ENCODE measurements around the gene DDX52.
"Not testable (repeated sequence)": the region's sequence is repeated elsewhere in the genome, so short reads cannot be mapped to it uniquely, and the experiment has no call there.

The DDX52 gene

DNA sequence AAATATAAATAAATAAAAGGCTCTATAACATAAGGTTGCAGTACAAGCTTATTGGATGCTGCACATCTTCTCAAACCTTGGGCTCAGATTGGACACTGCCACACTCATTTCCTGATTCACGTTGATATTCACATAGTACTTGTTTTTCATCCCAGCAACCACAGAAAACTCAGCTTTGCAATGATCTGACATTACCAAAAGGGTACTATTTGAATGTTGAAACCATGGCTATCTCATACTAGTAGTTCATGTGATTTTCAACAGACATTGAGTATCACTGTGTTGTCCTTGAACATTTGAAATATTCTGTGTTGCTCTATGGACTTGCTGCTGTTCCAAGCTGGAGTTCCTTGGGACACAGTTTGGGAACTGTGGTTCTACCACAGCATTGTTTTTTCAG, 14.0 kb upstream of the DDX52 start:
- no peaks in the 10 kb centered on the region for H3K9me3 ChIP-seq (ENCODE audit: control insufficient read depth in 2 of 2, low read length in 2 of 2)
- peaks cover 4 to 11% of the 10 kb centered on the region in 2 donors for H3K4me1 ChIP-seq (ENCODE audit: control insufficient read depth in 2 of 2, insufficient read depth in 2 of 2, low read length in 2 of 2)
- H3K27me3 ChIP-seq (ENCODE audit: control insufficient read depth in 2 of 2, insufficient read depth in 2 of 2, low read length in 2 of 2), result peaks cover 0 to 2% of the 10 kb centered on the region in 2 donors
- no peak overlapping the region for H3K27ac ChIP-seq (ENCODE audit: low read depth in 2 of 2, low read length in 2 of 2)
- H3K9ac ChIP-seq (ENCODE audit: low read depth in 1 of 2, low read length in 2 of 2), result no peak overlapping the region
- H3K36me3 ChIP-seq (ENCODE audit: control insufficient read depth in 2 of 2, insufficient read depth in 2 of 2, low read length in 2 of 2), result no peaks in the 10 kb centered on the region
- H3K4me3 ChIP-seq (ENCODE audit: low read length in 2 of 2), result no peak overlapping the region

DNA sequence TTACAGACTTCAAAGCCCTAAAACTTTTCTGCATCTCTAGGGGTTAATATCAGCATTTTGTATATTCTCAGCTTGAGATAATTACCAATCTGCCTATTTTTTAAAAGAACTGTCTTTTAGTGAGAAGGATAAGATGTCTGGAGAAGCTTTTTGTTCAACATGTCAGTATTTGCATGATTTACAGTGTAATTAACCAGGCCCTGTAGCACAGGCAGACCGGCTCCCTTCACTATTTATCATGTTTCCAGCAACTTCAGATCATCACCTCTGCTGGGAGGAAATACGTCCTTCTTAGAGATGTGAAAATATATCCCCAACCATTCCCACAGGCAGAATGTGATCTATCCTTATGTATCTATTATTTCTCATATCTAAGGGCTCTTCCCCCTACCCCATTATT, 8.6 kb upstream of the DDX52 start:
- Histone ChIP-seq H3K36me3 (ENCODE audit: control insufficient read depth in 2 of 2, insufficient read depth in 2 of 2, low read length in 2 of 2) (no peaks in the 10 kb centered on the region), H3K27me3 (ENCODE audit: control insufficient read depth in 2 of 2, insufficient read depth in 2 of 2, low read length in 2 of 2) (peaks cover 0 to 7% of the 10 kb centered on the region in 2 donors), H3K4me1 (ENCODE audit: control insufficient read depth in 2 of 2, insufficient read depth in 2 of 2, low read length in 2 of 2) (no peaks in the 10 kb centered on the region)

DNA sequence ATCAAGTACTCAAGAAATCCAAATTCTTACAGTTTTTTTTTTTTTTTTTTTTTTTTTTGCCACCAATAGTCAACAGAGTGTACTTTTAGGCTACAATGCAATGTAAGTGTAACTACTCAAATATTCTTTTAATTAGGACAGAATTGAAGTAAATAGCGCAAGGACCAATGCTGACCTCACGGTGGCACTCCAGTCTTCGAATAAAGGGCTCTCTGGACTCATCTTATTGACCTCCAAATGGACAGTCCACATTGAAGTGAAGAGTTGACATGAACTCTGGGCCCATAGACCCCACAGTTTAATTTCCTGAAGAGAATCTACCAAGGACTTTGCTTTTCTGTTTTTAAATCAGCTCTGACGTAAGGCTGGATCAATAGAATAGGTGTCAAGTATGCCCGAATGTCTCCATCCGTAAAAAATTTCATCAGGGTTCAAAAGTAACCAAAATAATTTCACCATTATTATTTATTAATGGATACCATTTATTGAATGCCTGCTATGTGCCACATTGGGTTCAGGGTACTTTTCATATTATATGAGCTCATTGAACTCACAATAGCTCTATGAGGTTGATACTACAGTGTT, 7.3 kb upstream of the DDX52 start:
- no peaks in the 10 kb centered on the region for H3K9me3 ChIP-seq (ENCODE audit: control insufficient read depth in 2 of 2, low read length in 2 of 2)
- H3K4me3 ChIP-seq (ENCODE audit: low read length in 2 of 2), result no peak overlapping the region
- no peaks in the 10 kb centered on the region for H3K4me1 ChIP-seq (ENCODE audit: control insufficient read depth in 2 of 2, insufficient read depth in 2 of 2, low read length in 2 of 2)
- peaks cover 0 to 7% of the 10 kb centered on the region in 2 donors for H3K27me3 ChIP-seq (ENCODE audit: control insufficient read depth in 2 of 2, insufficient read depth in 2 of 2, low read length in 2 of 2)
- no peak overlapping the region for H3K27ac ChIP-seq (ENCODE audit: low read depth in 2 of 2, low read length in 2 of 2)
- H3K36me3 ChIP-seq (ENCODE audit: control insufficient read depth in 2 of 2, insufficient read depth in 2 of 2, low read length in 2 of 2), result no peaks in the 10 kb centered on the region
- H3K9ac ChIP-seq (ENCODE audit: low read depth in 1 of 2, low read length in 2 of 2), result no peak overlapping the region

More for the DNA sequence above, 8.6 kb upstream of the DDX52 start:
- Histone ChIP-seq H3K9ac (ENCODE audit: low read depth in 1 of 2, low read length in 2 of 2) (no peak overlapping the region), H3K27ac (ENCODE audit: low read depth in 2 of 2, low read length in 2 of 2) (no peak overlapping the region), H3K9me3 (ENCODE audit: control insufficient read depth in 2 of 2, low read length in 2 of 2) (no peaks in the 10 kb centered on the region), H3K4me3 (ENCODE audit: low read length in 2 of 2) (no peak overlapping the region)

DNA sequence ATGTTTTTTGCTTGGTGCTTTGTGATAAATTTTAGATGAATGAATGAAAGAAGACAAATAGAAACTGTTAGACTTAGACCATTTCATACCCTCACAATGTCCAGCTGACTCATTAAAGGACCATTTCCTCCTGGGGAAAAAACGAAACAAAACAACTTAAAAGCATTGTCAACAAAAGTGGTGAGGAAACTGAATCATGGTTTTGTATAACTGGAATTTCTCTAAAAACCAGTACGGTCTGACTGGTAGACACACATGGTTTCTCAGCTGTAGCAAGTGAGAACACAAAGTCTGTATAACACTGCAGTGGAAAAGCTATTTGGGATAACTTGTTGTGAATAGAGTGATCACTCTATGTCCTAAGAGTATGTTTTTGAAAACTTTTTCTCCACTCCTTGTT, 5.3 kb upstream of the DDX52 start:
- peak overlapping the region in 1 of 2 donors; percentile 6 for H3K27ac ChIP-seq (ENCODE audit: low read depth in 2 of 2, low read length in 2 of 2)
- no peak overlapping the region for H3K9ac ChIP-seq (ENCODE audit: low read depth in 1 of 2, low read length in 2 of 2)
- no peak overlapping the region for H3K4me3 ChIP-seq (ENCODE audit: low read length in 2 of 2)
- no peaks in the 10 kb centered on the region for H3K36me3 ChIP-seq (ENCODE audit: control insufficient read depth in 2 of 2, insufficient read depth in 2 of 2, low read length in 2 of 2)
- H3K27me3 ChIP-seq (ENCODE audit: control insufficient read depth in 2 of 2, insufficient read depth in 2 of 2, low read length in 2 of 2), result peaks cover 0 to 5% of the 10 kb centered on the region in 2 donors
- peaks cover 0 to 5% of the 10 kb centered on the region in 2 donors for H3K4me1 ChIP-seq (ENCODE audit: control insufficient read depth in 2 of 2, insufficient read depth in 2 of 2, low read length in 2 of 2)
- no peaks in the 10 kb centered on the region for H3K9me3 ChIP-seq (ENCODE audit: control insufficient read depth in 2 of 2, low read length in 2 of 2)

DNA sequence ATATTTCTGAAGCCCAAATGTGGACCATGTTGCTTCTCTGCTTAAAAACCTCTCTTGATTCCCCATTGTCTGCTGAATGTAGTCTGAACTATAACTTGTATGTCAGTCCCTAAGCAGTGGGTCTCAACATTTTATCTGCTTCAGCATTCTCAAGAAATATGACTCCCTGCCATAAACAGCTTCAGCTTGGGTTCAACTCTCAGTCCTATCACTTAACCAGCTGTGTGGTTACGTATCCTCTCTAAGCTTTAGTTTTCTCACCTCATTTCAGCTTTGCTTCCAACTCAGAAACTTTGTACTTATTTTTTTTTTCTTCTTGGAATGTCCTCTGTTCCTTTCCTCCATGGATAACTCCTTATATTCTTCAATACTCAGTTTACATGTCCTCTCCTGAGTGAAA, 4.6 kb upstream of the DDX52 start:
- no peaks in the 10 kb centered on the region for H3K36me3 ChIP-seq (ENCODE audit: control insufficient read depth in 2 of 2, insufficient read depth in 2 of 2, low read length in 2 of 2)
- no peak overlapping the region for H3K27ac ChIP-seq (ENCODE audit: low read depth in 2 of 2, low read length in 2 of 2)
- H3K9ac ChIP-seq (ENCODE audit: low read depth in 1 of 2, low read length in 2 of 2), result no peak overlapping the region
- no peak overlapping the region for H3K4me3 ChIP-seq (ENCODE audit: low read length in 2 of 2)
- H3K4me1 ChIP-seq (ENCODE audit: control insufficient read depth in 2 of 2, insufficient read depth in 2 of 2, low read length in 2 of 2), result peaks cover 0 to 7% of the 10 kb centered on the region in 2 donors
- no peaks in the 10 kb centered on the region for H3K9me3 ChIP-seq (ENCODE audit: control insufficient read depth in 2 of 2, low read length in 2 of 2)
- H3K27me3 ChIP-seq (ENCODE audit: control insufficient read depth in 2 of 2, insufficient read depth in 2 of 2, low read length in 2 of 2), result peaks cover 0 to 5% of the 10 kb centered on the region in 2 donors

DNA sequence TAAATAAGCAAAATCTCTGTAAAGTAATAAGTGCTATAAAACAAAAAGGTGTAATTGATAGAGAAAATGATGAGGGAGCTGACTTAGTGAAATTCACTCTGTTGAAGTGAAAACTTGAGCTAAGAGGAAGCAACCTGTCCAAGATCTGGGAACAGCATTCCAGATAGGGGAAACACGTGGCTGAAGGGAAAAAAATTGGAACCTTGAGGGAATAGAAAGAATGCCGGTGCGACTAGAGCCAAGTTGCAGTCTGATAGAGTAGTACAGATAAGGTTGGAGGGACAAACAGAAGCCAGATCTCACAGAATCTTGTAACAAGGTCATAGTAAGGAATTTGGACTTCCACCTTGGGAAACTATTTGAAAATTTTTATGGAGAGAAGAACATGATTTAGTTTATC, 623 bp upstream of the DDX52 start:
- H3K9me3 ChIP-seq (ENCODE audit: control insufficient read depth in 2 of 2, low read length in 2 of 2), result no peaks in the 10 kb centered on the region
- H3K4me1 ChIP-seq (ENCODE audit: control insufficient read depth in 2 of 2, insufficient read depth in 2 of 2, low read length in 2 of 2), result peaks cover 6 to 14% of the 10 kb centered on the region in 2 donors
- H3K36me3 ChIP-seq (ENCODE audit: control insufficient read depth in 2 of 2, insufficient read depth in 2 of 2, low read length in 2 of 2), result peaks cover 5 to 7% of the 10 kb centered on the region in 2 donors
- H3K27ac ChIP-seq (ENCODE audit: low read depth in 2 of 2, low read length in 2 of 2), result no peak overlapping the region
- H3K9ac ChIP-seq (ENCODE audit: low read depth in 1 of 2, low read length in 2 of 2), result peak overlapping the region in 1 of 2 donors; percentile 89
- peaks cover 0 to 2% of the 10 kb centered on the region in 2 donors for H3K27me3 ChIP-seq (ENCODE audit: control insufficient read depth in 2 of 2, insufficient read depth in 2 of 2, low read length in 2 of 2)
- peak overlapping the region; percentile 93 to 97 for H3K4me3 ChIP-seq (ENCODE audit: low read length in 2 of 2)

DNA sequence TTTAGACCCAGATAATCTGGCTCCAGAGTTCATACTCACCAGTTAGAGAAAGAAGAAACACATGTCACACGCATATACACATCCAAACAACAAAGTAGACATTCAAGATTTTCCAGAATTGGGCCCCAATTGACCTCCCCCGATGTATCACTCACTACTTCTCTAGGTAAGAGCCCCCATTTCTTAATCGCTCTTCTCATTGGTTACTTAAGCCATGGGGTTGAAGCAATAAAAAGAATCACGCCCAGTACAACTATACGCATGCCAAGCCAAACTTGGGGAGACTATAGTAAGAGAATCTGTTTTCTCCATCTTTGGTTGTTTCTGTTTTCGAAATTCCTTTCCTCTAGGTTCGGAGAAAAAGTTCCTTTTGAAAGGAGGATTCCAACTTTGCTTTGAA, 565 bp downstream of the DDX52 start:
- peak overlapping the region; percentile 82 to 89 for H3K9ac ChIP-seq (ENCODE audit: low read depth in 1 of 2, low read length in 2 of 2)
- H3K36me3 ChIP-seq (ENCODE audit: control insufficient read depth in 2 of 2, insufficient read depth in 2 of 2, low read length in 2 of 2), result peaks cover 7 to 11% of the 10 kb centered on the region in 2 donors
- H3K4me3 ChIP-seq (ENCODE audit: low read length in 2 of 2), result peak overlapping the region; percentile 93 to 97
- no peaks in the 10 kb centered on the region for H3K9me3 ChIP-seq (ENCODE audit: control insufficient read depth in 2 of 2, low read length in 2 of 2)
- H3K27me3 ChIP-seq (ENCODE audit: control insufficient read depth in 2 of 2, insufficient read depth in 2 of 2, low read length in 2 of 2), result no peaks in the 10 kb centered on the region
- H3K27ac ChIP-seq (ENCODE audit: low read depth in 2 of 2, low read length in 2 of 2), result peak overlapping the region; percentile 79 to 87
- peaks cover 6 to 14% of the 10 kb centered on the region in 2 donors for H3K4me1 ChIP-seq (ENCODE audit: control insufficient read depth in 2 of 2, insufficient read depth in 2 of 2, low read length in 2 of 2)

DNA sequence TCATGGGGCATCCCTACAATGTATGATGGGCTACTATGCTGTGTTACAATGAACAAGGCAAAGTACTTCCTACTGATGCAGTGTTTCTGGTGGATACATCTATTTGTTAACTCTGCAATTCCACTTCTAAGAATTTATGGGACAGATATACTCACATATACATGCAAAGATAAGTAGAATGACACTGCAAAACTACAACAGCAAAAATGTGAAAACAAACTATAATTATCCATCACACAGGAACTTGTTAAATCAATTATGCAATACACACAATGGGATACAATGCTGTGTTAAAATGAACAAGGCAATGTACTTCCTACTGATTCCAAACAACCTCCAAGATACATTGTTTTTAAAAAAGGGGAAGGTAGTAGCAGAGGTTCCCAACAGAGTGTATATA, 3.2 kb downstream of the DDX52 start:
- Histone ChIP-seq H3K4me3 (ENCODE audit: low read length in 2 of 2) (no peak overlapping the region), H3K27me3 (ENCODE audit: control insufficient read depth in 2 of 2, insufficient read depth in 2 of 2, low read length in 2 of 2) (no peaks in the 10 kb centered on the region), H3K27ac (ENCODE audit: low read depth in 2 of 2, low read length in 2 of 2) (no peak overlapping the region), H3K36me3 (ENCODE audit: control insufficient read depth in 2 of 2, insufficient read depth in 2 of 2, low read length in 2 of 2) (peaks cover 11% of the 10 kb centered on the region in 2 donors), H3K9me3 (ENCODE audit: control insufficient read depth in 2 of 2, low read length in 2 of 2) (no peaks in the 10 kb centered on the region), H3K4me1 (ENCODE audit: control insufficient read depth in 2 of 2, insufficient read depth in 2 of 2, low read length in 2 of 2) (peaks cover 6 to 14% of the 10 kb centered on the region in 2 donors), H3K9ac (ENCODE audit: low read depth in 1 of 2, low read length in 2 of 2) (no peak overlapping the region)

DNA sequence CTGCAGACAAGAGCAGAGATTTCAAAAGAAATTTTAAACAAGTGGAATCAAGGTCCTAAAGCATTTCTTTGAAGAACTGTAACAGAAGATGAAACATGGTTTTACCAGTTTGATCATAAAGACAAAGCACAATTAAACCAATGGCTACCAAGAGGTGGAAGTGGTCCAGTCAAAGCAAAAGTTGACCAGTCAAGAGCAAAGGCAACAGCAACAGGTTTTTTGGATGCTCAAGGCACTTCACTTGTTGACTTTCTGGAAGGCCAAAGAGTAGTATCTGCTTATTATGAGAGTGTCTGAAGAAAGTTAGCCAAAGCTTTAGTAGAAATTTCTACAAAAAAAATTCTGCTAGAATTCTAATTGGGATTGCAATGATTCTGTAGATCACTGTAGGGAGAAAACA, 5.3 kb downstream of the DDX52 start:
- no peak overlapping the region for H3K9ac ChIP-seq (ENCODE audit: low read depth in 1 of 2, low read length in 2 of 2)
- H3K36me3 ChIP-seq (ENCODE audit: control insufficient read depth in 2 of 2, insufficient read depth in 2 of 2, low read length in 2 of 2), result peaks cover 11% of the 10 kb centered on the region in 2 donors
- H3K27ac ChIP-seq (ENCODE audit: low read depth in 2 of 2, low read length in 2 of 2), result no peak overlapping the region
- no peaks in the 10 kb centered on the region for H3K27me3 ChIP-seq (ENCODE audit: control insufficient read depth in 2 of 2, insufficient read depth in 2 of 2, low read length in 2 of 2)
- H3K9me3 ChIP-seq (ENCODE audit: control insufficient read depth in 2 of 2, low read length in 2 of 2), result no peaks in the 10 kb centered on the region
- H3K4me3 ChIP-seq (ENCODE audit: low read length in 2 of 2), result no peak overlapping the region
- H3K4me1 ChIP-seq (ENCODE audit: control insufficient read depth in 2 of 2, insufficient read depth in 2 of 2, low read length in 2 of 2), result peaks cover 6 to 8% of the 10 kb centered on the region in 2 donors

DNA sequence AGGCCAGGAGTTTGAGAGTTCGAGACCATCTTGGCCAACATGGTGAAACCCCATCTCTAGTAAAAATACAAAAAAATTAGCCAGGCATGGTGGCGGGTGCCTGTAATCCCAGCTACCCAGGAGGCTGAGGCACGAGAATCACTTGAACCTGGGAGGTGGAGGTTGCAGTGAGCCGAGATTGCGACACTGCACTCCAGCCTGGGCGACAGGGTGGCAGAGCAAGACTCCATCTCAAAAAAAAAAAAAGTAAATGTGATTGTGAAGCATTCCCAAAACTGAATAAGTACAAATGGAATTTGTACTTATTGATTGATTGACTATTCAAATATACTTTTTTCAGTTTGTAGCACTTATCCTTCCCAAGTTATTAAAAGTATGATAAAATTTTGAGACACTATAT, 26.8 kb downstream of the DDX52 start:
- not testable (repeated sequence) for H3K9ac ChIP-seq (ENCODE audit: low read depth in 1 of 2, low read length in 2 of 2); H3K9me3 ChIP-seq (ENCODE audit: control insufficient read depth in 2 of 2, low read length in 2 of 2); H3K4me3 ChIP-seq (ENCODE audit: low read length in 2 of 2); H3K4me1 ChIP-seq (ENCODE audit: control insufficient read depth in 2 of 2, insufficient read depth in 2 of 2, low read length in 2 of 2); H3K27me3 ChIP-seq (ENCODE audit: control insufficient read depth in 2 of 2, insufficient read depth in 2 of 2, low read length in 2 of 2); H3K27ac ChIP-seq (ENCODE audit: low read depth in 2 of 2, low read length in 2 of 2)
- H3K36me3 ChIP-seq (ENCODE audit: control insufficient read depth in 2 of 2, insufficient read depth in 2 of 2, low read length in 2 of 2), result peaks cover 48 to 68% of the 10 kb centered on the region in 2 donors
